Epithelial cell of proximal tubule (primary cell): ENCODE measurements around the gene ZNF836. TPM values are rescaled to one million over a fixed set of nuclear protein-coding genes. Genes with fewer than 3 reads are reported as not detected.
"Not testable (repeated sequence)": the region's sequence is repeated elsewhere in the genome, so short reads cannot be mapped to it uniquely, and the experiment has no call there.

Experiments
- DNase-seq: peaks from one replicate; pipeline ENCODE4 v3.0.0-alpha.2; 2011; ENCODE audit warnings: low read depth
- H3K4me3 ChIP-seq: 2 replicates; pipeline ENCODE4 v1.5.1; 2011; ENCODE audit warnings: low read depth, mild to moderate bottlenecking, low read length
- total RNA-seq: library from RNA; depleted of rRNA; stranded (reverse); fragments of >200 nt; gene quantifications from 2 replicates; pipeline ENCODE4 v1.2.3, GENCODE V29; 2015
- TF ChIP-seq, protein P1 (sequence below): conservative IDR thresholded peaks from 2 replicates; pipeline ENCODE4 v1.5.1; 2012; ENCODE audit warnings: low read depth, mild to moderate bottlenecking, low read length

The ZNF836 gene
- total RNA-seq, 1 donor from 2014 or later, result 6.8 TPM

DNA sequence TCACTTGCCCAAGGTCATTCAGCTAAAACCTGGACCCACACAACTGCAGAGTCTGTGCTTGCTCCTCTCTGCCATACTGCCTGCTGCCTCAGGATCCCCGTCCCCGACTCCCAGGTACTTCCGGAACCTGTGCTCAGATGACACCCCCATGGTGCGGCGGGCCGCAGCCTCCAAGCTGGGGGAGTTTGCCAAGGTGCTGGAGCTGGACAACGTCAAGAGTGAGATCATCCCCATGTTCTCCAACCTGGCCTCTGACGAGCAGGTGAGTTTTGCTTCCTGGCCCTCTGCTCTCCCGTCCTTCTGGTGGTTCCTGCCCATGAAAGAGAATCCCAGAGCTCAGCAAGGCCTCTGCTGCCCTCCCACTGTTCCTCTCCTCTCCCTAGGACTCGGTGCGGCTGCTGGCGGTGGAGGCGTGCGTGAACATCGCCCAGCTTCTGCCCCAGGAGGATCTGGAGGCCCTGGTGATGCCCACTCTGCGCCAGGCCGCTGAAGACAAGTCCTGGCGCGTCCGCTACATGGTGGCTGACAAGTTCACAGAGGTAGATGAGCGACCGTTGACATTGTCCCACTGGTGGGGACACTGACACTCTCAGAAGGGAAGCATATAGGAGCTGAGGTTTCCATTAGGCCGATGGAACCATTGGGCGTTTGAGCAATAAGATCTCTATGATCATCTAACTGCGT is 41.3 kb upstream of the ZNF836 start:
- TF ChIP-seq, protein P1, sequence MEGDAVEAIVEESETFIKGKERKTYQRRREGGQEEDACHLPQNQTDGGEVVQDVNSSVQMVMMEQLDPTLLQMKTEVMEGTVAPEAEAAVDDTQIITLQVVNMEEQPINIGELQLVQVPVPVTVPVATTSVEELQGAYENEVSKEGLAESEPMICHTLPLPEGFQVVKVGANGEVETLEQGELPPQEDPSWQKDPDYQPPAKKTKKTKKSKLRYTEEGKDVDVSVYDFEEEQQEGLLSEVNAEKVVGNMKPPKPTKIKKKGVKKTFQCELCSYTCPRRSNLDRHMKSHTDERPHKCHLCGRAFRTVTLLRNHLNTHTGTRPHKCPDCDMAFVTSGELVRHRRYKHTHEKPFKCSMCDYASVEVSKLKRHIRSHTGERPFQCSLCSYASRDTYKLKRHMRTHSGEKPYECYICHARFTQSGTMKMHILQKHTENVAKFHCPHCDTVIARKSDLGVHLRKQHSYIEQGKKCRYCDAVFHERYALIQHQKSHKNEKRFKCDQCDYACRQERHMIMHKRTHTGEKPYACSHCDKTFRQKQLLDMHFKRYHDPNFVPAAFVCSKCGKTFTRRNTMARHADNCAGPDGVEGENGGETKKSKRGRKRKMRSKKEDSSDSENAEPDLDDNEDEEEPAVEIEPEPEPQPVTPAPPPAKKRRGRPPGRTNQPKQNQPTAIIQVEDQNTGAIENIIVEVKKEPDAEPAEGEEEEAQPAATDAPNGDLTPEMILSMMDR, result no peak
- H3K4me3 ChIP-seq, result no peak overlapping the region
- no peak for DNase-seq

DNA sequence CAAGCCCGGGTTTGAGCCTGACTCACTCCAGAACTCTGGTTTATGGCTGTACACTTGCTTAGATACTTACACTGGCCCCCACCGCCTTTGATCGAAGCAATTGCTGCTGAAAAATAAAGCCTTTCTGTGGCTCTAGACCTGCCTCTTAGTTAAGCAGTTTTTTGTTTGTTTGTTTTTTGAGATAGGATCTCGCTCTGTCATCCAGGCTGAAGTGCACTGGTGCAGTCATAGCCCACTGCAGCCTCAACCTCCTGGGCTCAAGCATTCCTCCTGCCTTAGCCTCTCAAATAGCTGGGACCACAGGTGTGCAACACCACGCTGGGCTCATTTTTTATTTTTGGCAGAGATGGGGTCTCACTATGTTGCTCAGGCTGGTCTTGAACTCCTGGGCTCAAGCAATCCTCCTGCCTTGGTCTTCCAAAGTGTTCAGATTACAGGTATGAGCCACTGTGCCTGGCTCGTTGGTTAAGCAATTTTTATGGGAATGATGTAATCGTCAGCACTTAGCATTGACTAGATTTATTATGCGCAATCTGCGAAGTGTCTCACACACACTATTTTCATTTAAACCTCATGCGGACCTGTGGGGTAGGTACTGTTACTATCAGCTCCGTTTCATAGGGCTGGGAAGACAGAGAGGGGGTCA is 40.6 kb upstream of the ZNF836 start:
- H3K4me3 ChIP-seq, result no peak overlapping the region
- no peak for DNase-seq
- TF ChIP-seq, protein P1, result no peak

DNA sequence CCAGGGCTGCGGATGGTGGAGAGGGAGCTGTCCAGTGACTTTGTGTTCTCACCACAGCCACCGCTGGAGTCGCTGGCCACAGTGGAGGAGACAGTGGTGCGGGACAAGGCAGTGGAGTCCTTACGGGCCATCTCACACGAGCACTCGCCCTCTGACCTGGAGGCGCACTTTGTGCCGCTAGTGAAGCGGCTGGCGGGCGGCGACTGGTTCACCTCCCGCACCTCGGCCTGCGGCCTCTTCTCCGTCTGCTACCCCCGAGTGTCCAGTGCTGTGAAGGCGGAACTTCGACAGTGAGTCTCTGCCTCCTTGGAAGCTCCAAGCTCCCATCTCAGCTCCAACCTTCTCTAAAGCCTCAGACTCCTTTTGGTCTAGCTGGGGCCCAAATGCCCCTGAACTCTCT is 39.8 kb upstream of the ZNF836 start:
- DNase-seq, result no peak
- H3K4me3 ChIP-seq, result no peak overlapping the region
- TF ChIP-seq, protein P1, result no peak

DNA sequence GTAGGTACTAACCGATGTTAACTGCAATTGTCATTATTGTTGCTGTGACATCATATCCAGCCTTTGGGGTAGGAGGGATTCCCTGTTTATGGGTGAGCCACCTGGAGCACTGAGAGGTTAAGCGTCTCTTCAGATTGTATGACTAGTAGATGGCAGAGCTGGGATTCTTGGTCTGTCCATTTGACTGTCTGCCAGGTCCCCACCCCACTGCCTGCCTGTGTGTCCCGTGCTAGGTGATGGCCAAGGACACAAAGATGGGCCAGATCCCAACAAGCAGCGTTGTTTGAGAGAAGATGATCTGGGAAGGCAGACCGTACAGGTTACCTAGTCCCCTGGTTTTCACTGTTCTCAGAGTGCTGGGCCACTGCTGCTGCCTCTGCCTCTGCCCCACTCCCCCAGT is 35.1 kb upstream of the ZNF836 start:
- H3K4me3 ChIP-seq, result no peak overlapping the region
- no peak for DNase-seq
- TF ChIP-seq, protein P1, result no peak

DNA sequence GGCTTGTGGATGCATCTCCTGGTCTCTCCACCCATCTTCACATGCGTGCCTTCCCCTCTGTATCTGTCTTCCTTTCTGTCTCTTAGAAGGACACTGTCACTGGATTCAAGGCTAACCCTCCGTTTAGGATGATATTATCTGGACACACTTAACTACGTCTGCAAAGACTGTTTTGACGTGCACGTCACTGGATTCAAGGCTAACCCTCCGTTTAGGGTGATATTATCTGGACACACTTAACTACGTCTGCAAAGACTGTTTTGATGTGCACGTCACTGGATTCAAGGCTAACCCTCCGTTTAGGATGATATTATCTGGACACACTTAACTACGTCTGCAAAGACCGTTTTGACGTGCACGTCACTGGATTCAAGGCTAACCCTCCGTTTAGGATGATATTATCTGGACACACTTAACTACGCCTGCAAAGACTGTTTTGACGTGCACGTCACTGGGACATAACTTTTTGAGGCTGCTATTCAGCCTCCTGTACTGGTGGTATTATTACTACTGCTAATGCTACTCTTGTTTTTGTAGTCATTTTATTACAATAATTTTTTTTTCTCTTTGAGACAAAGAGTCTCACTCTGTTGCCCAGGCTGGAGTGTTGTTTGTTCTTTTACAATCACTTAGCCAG is 29.5 kb upstream of the ZNF836 start:
- not testable (repeated sequence) for H3K4me3 ChIP-seq, DNase-seq

DNA sequence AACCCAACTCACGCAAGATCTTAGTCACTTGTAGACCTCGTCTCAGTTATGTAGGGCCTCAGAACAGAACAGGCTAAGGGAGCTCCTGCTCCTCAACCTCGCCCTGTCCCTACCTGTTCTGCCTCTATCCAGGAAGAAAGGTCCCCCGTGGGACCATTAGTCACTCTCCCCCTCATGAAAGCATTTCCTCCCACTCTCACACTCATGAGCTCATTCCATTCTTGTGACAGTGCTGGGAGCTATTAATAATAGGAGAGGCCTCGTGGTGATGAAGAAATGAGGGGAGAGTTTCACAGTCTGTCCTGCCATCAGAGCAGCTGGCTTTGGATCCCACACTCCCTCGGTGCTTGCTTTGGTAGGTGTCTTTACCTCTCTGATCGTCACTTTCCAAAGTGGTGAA is 28.6 kb upstream of the ZNF836 start:
- TF ChIP-seq, protein P1, result no peak
- no peak for DNase-seq
- no peak overlapping the region for H3K4me3 ChIP-seq

DNA sequence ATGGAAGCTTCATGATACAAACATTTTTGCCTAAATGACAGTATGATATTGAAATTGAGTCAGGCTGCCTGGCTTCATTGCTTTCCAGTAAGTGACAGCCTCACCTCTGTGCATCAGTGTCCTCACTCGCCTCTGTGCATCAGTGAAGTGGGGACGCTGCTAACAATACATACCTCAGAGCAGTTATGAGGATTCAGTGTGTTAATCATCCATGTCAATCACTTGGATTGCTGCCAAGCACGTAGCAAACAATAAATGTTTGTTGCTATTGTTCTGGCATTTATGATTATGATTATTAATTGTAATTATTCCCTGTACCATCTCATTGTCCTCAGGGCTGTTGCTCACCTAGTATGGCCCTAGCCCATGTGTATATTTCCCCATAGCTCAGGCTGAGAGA is 27.3 kb upstream of the ZNF836 start:
- no peak overlapping the region for H3K4me3 ChIP-seq
- TF ChIP-seq, protein P1, result no peak
- DNase-seq, result no peak
